COR-L47 (cell line): Measurements from ENCODE around the gene MAPK4.
"Not testable (repeated sequence)": the region's sequence is repeated elsewhere in the genome, so short reads cannot be mapped to it uniquely, and the experiment has no call there.

Experiments used
- DNase-seq: peaks from one replicate; lab custom pipeline; 2025; lab: John Stamatoyannopoulos, UW

Gene MAPK4

GRCh38 chr18:50559752-50560680 is at the start of gene MAPK4:
MAPK4 (plus strand) TSS chr18:50560087; CDS start chr18:50663959, 103,872 bp downstream.
- peak; percentile 81 for DNase-seq

GRCh38 chr18:50517277-50517676 is 42.6 kb upstream of the MAPK4 start:
- DNase-seq, result not testable (repeated sequence)

- no peak for DNase-seq
These were observed 40.9 kb upstream of the MAPK4 start for GRCh38 chr18:50518787-50519546.

GRCh38 chr18:50523165-50523564 is 36.7 kb upstream of the MAPK4 start:
- no peak for DNase-seq

- DNase-seq, result no peak
These were observed 32.1 kb upstream of the MAPK4 start for GRCh38 chr18:50527636-50528307.

GRCh38 chr18:50528806-50529205 is 31.1 kb upstream of the MAPK4 start:
- DNase-seq, result no peak

- not testable (repeated sequence) for DNase-seq
These were observed 26.1 kb upstream of the MAPK4 start for GRCh38 chr18:50533822-50534221.

GRCh38 chr18:50544476-50544875 is 15.4 kb upstream of the MAPK4 start:
- DNase-seq, result not testable (repeated sequence)

GRCh38 chr18:50545936-50546335 is 14.0 kb upstream of the MAPK4 start:
- DNase-seq, result no peak

GRCh38 chr18:50548160-50548559 is 11.7 kb upstream of the MAPK4 start:
- no peak for DNase-seq

GRCh38 chr18:50551651-50552050 is 8.2 kb upstream of the MAPK4 start:
- not testable (repeated sequence) for DNase-seq

GRCh38 chr18:50558157-50558556 is 1.7 kb upstream of the MAPK4 start:
- DNase-seq, result no peak

GRCh38 chr18:50558948-50559751 is 737 bp upstream of the MAPK4 start:
- DNase-seq, result no peak

- peak; percentile 54 for DNase-seq
These were observed 1.1 kb downstream of the MAPK4 start for GRCh38 chr18:50560681-50561629.

- not testable (repeated sequence) for DNase-seq
These were observed 2.4 kb downstream of the MAPK4 start for GRCh38 chr18:50562258-50562657.

- no peak for DNase-seq
These were observed 2.8 kb downstream of the MAPK4 start for GRCh38 chr18:50562686-50563085.

- no peak for DNase-seq
These were observed 3.5 kb downstream of the MAPK4 start for GRCh38 chr18:50563376-50563775.

GRCh38 chr18:50569930-50570329 is 10.0 kb downstream of the MAPK4 start:
- DNase-seq, result no peak

- no peak for DNase-seq
These were observed 11.7 kb downstream of the MAPK4 start for GRCh38 chr18:50571606-50572005.

GRCh38 chr18:50573196-50573595 is 13.3 kb downstream of the MAPK4 start:
- DNase-seq, result not testable (repeated sequence)
